ENCODE data around the gene GADD45A.
"Not testable (repeated sequence)": the region's sequence is repeated elsewhere in the genome, so short reads cannot be mapped to it uniquely, and the experiment has no call there.

Gene GADD45A

GRCh38 chr1:67685067-67685557 is at the start of gene GADD45A:
Gene GADD45A (plus strand): TSS chr1:67685201. CDS start chr1:67685495, 294 bp downstream.
- DNase-seq = peak; percentile 94 to 95

GRCh38 chr1:67636146-67636545 is 48.9 kb upstream of the GADD45A start:
- no peak for DNase-seq

- no peak for DNase-seq
These were observed 45.6 kb upstream of the GADD45A start for GRCh38 chr1:67639361-67639760.

GRCh38 chr1:67642629-67643028 is 42.4 kb upstream of the GADD45A start:
- no peak for DNase-seq

GRCh38 chr1:67644566-67644965 is 40.4 kb upstream of the GADD45A start:
- DNase-seq = no peak

- DNase-seq = no peak
These were observed 39.4 kb upstream of the GADD45A start for GRCh38 chr1:67645495-67646144.

- DNase-seq = no peak
These were observed 38.6 kb upstream of the GADD45A start for GRCh38 chr1:67646145-67647035.

- no peak for DNase-seq
These were observed 37.8 kb upstream of the GADD45A start for GRCh38 chr1:67647036-67647798.

GRCh38 chr1:67647814-67648358 is 37.1 kb upstream of the GADD45A start:
- DNase-seq = no peak

- no peak for DNase-seq
These were observed 36.2 kb upstream of the GADD45A start for GRCh38 chr1:67648582-67649326.

- no peak for DNase-seq
These were observed 34.9 kb upstream of the GADD45A start for GRCh38 chr1:67650061-67650460.

- DNase-seq = no peak
These were observed 34.0 kb upstream of the GADD45A start for GRCh38 chr1:67651031-67651430.

- DNase-seq = no peak
These were observed 32.2 kb upstream of the GADD45A start for GRCh38 chr1:67652800-67653199.

- no peak for DNase-seq
These were observed 31.7 kb upstream of the GADD45A start for GRCh38 chr1:67653304-67653703.

GRCh38 chr1:67655581-67655980 is 29.4 kb upstream of the GADD45A start:
- no peak for DNase-seq

- DNase-seq = not testable (repeated sequence)
These were observed 27.8 kb upstream of the GADD45A start for GRCh38 chr1:67657152-67657551.

GRCh38 chr1:67659229-67659628 is 25.8 kb upstream of the GADD45A start:
- DNase-seq = no peak

- no peak for DNase-seq
These were observed 22.1 kb upstream of the GADD45A start for GRCh38 chr1:67662884-67663283.

GRCh38 chr1:67664048-67664447 is 21.0 kb upstream of the GADD45A start:
- DNase-seq = no peak

GRCh38 chr1:67665307-67665706 is 19.7 kb upstream of the GADD45A start:
- DNase-seq = not testable (repeated sequence)

- DNase-seq = no peak
These were observed 18.4 kb upstream of the GADD45A start for GRCh38 chr1:67666636-67667035.

- DNase-seq = no peak
These were observed 16.3 kb upstream of the GADD45A start for GRCh38 chr1:67668660-67669059.

All from activated T-cell treated with anti-CD3 and anti-CD28 coated beads, Interleukin-2, amount 50 U/mL, for 48 hours (primary cell).